Subcutaneous abdominal adipose tissue (tissue), 5 donors: Measurements from ENCODE around the gene ASPA.

Experiments
- H3K27ac ChIP-seq: one replicate; pipeline ENCODE4 v1.7.0; 2013; ENCODE audit warnings: low read depth, mild to moderate bottlenecking, inconsistent platforms, low read length, moderate library complexity
- H3K27me3 ChIP-seq, 5 donors: one replicate each; pipeline ENCODE4 v1.7.0; 2013; ENCODE audit warnings: low read length in 5 of 5, inconsistent platforms in 1 of 5; ENCODE audit not compliant: control insufficient read depth in 5 of 5, insufficient read depth in 4 of 5
- H3K36me3 ChIP-seq, 5 donors: one replicate each; pipeline ENCODE4 v1.7.0; 2013; ENCODE audit warnings: low read length in 5 of 5; ENCODE audit not compliant: control insufficient read depth in 5 of 5, insufficient read depth in 5 of 5
- H3K4me1 ChIP-seq, 5 donors: one replicate each; pipeline ENCODE4 v1.7.0; 2013; ENCODE audit warnings: low read length in 5 of 5, mild to moderate bottlenecking in 3 of 5, moderate library complexity in 1 of 5; ENCODE audit not compliant: control insufficient read depth in 5 of 5, insufficient read depth in 5 of 5
- H3K4me3 ChIP-seq, 5 donors: one replicate each; pipeline ENCODE4 v1.7.0; 2013; ENCODE audit warnings: low read length in 5 of 5, low read depth in 1 of 5
- H3K9ac ChIP-seq, 5 donors: one replicate each; pipeline ENCODE4 v1.7.0; 2013; ENCODE audit warnings: low read length in 5 of 5, mild to moderate bottlenecking in 4 of 5, moderate library complexity in 3 of 5
- H3K9me3 ChIP-seq, 5 donors: one replicate each; pipeline ENCODE4 v1.7.0; 2013; ENCODE audit warnings: low read length in 5 of 5; ENCODE audit not compliant: control insufficient read depth in 5 of 5
- donor health status: healthy.
- donor health status: healthy.
- donor health status: healthy.
- donor health status: healthy.
- donor health status: healthy.

The ASPA gene

GRCh38 chr17:3472137-3472536 lies 3.7 kb upstream of the ASPA start:
- H3K9me3 ChIP-seq: no peaks in the 10 kb centered on the region
- peaks cover 3 to 28% (median 25%) of the 10 kb centered on the region in 5 donors for H3K4me1 ChIP-seq

GRCh38 chr17:3474212-3474611 lies 1.6 kb upstream of the ASPA start:
- Histone ChIP-seq H3K27ac (peak overlapping the region; percentile 98), H3K9ac (peak overlapping the region in 3 of 5 donors; percentile 56 to 86 (median 81))

More at GRCh38 chr17:3472137-3472536, 3.7 kb upstream of the ASPA start:
- Histone ChIP-seq H3K27ac (no peak overlapping the region), H3K36me3 (no peaks in the 10 kb centered on the region), H3K27me3 (no peaks in the 10 kb centered on the region), H3K4me3 (no peak overlapping the region), H3K9ac (no peak overlapping the region)

GRCh38 chr17:3475251-3475685 lies 529 bp upstream of the ASPA start:
- H3K27me3 ChIP-seq: no peaks in the 10 kb centered on the region
- peaks cover 3 to 31% (median 25%) of the 10 kb centered on the region in 5 donors for H3K4me1 ChIP-seq
- peak overlapping the region in 4 of 5 donors; percentile 62 to 86 (median 79) for H3K9ac ChIP-seq
- peak overlapping the region in 2 of 5 donors; percentile 19 to 83 for H3K4me3 ChIP-seq
- peaks cover 0 to 2% (median 0%) of the 10 kb centered on the region in 5 donors for H3K36me3 ChIP-seq
- peak overlapping the region; percentile 98 for H3K27ac ChIP-seq
- H3K9me3 ChIP-seq: no peaks in the 10 kb centered on the region

More at GRCh38 chr17:3474212-3474611, 1.6 kb upstream of the ASPA start:
- H3K4me3 ChIP-seq: peak overlapping the region in 1 of 5 donors; percentile 9
- H3K27me3 ChIP-seq: no peaks in the 10 kb centered on the region
- no peaks in the 10 kb centered on the region for H3K36me3 ChIP-seq
- H3K9me3 ChIP-seq: no peaks in the 10 kb centered on the region
- peaks cover 3 to 31% (median 25%) of the 10 kb centered on the region in 5 donors for H3K4me1 ChIP-seq

GRCh38 chr17:3479988-3480387 lies 4.2 kb downstream of the ASPA start:
- no peak overlapping the region for H3K27ac ChIP-seq
- no peaks in the 10 kb centered on the region for H3K27me3 ChIP-seq
- H3K36me3 ChIP-seq: peaks cover 6 to 9% (median 7%) of the 10 kb centered on the region in 5 donors
- no peak overlapping the region for H3K9ac ChIP-seq
- no peak overlapping the region for H3K4me3 ChIP-seq
- no peaks in the 10 kb centered on the region for H3K9me3 ChIP-seq
- peaks cover 0 to 17% (median 12%) of the 10 kb centered on the region in 5 donors for H3K4me1 ChIP-seq

GRCh38 chr17:3482852-3483251 lies 7.1 kb downstream of the ASPA start:
- Histone ChIP-seq H3K4me3 (no peak overlapping the region), H3K9ac (no peak overlapping the region), H3K27me3 (no peaks in the 10 kb centered on the region), H3K9me3 (no peaks in the 10 kb centered on the region), H3K36me3 (peaks cover 6 to 12% (median 10%) of the 10 kb centered on the region in 5 donors), H3K27ac (no peak overlapping the region), H3K4me1 (peaks cover 0 to 6% (median 2%) of the 10 kb centered on the region in 5 donors)

- no peak overlapping the region for H3K4me3 ChIP-seq
- no peaks in the 10 kb centered on the region for H3K27me3 ChIP-seq
- H3K27ac ChIP-seq: no peak overlapping the region
- peaks cover 0 to 6% (median 2%) of the 10 kb centered on the region in 5 donors for H3K4me1 ChIP-seq
- H3K9ac ChIP-seq: no peak overlapping the region
- peaks cover 13 to 25% (median 16%) of the 10 kb centered on the region in 5 donors for H3K36me3 ChIP-seq
- no peaks in the 10 kb centered on the region for H3K9me3 ChIP-seq
Observed at GRCh38 chr17:3485481-3486068, 9.8 kb downstream of the ASPA start.

GRCh38 chr17:3497101-3497500 lies 21.3 kb downstream of the ASPA start:
- H3K4me3 ChIP-seq: no peak overlapping the region
- no peaks in the 10 kb centered on the region for H3K4me1 ChIP-seq
- peaks cover 0 to 3% (median 0%) of the 10 kb centered on the region in 5 donors for H3K9me3 ChIP-seq
- peaks cover 0 to 17% (median 6%) of the 10 kb centered on the region in 5 donors for H3K36me3 ChIP-seq
- H3K27me3 ChIP-seq: no peaks in the 10 kb centered on the region
- H3K9ac ChIP-seq: no peak overlapping the region
- H3K27ac ChIP-seq: no peak overlapping the region

- Histone ChIP-seq H3K4me3 (no peak overlapping the region), H3K9ac (no peak overlapping the region), H3K9me3 (peaks cover 0 to 3% (median 0%) of the 10 kb centered on the region in 5 donors), H3K27me3 (no peaks in the 10 kb centered on the region), H3K4me1 (no peaks in the 10 kb centered on the region), H3K36me3 (peaks cover 0 to 7% (median 0%) of the 10 kb centered on the region in 5 donors), H3K27ac (no peak overlapping the region)
Observed at GRCh38 chr17:3501344-3501743, 25.5 kb downstream of the ASPA start.

GRCh38 chr17:3502466-3502865 lies 26.7 kb downstream of the ASPA start:
- H3K9ac ChIP-seq: no peak overlapping the region
- no peak overlapping the region for H3K27ac ChIP-seq

GRCh38 chr17:3503285-3503684 lies 27.5 kb downstream of the ASPA start:
- H3K36me3 ChIP-seq: no peaks in the 10 kb centered on the region
- no peak overlapping the region for H3K9ac ChIP-seq
- no peak overlapping the region for H3K27ac ChIP-seq
- no peaks in the 10 kb centered on the region for H3K27me3 ChIP-seq
- H3K4me1 ChIP-seq: no peaks in the 10 kb centered on the region
- no peak overlapping the region for H3K4me3 ChIP-seq
- H3K9me3 ChIP-seq: peaks cover 0 to 3% (median 0%) of the 10 kb centered on the region in 5 donors

More at GRCh38 chr17:3502466-3502865, 26.7 kb downstream of the ASPA start:
- H3K4me3 ChIP-seq: no peak overlapping the region
- peaks cover 0 to 3% (median 0%) of the 10 kb centered on the region in 5 donors for H3K9me3 ChIP-seq
- H3K27me3 ChIP-seq: no peaks in the 10 kb centered on the region
- no peaks in the 10 kb centered on the region for H3K4me1 ChIP-seq
- H3K36me3 ChIP-seq: peaks cover 0 to 4% (median 0%) of the 10 kb centered on the region in 5 donors
